Activated CD4-positive, alpha-beta T cell treated with anti-CD3 and anti-CD28 coated beads, Interleukin-2, amount 50 U/mL, for 16 hours (primary cell): Measurements from ENCODE around the gene CLMN.

Experiments used
- DNase-seq: peaks from one replicate; pipeline ENCODE4 v3.0.0-alpha.2; 2020

CLMN gene

GRCh38 chr14:95237121-95237957 is 82.4 kb downstream of the CLMN start:
- no peak for DNase-seq

GRCh38 chr14:95236221-95236620 is 83.5 kb downstream of the CLMN start:
- no peak for DNase-seq

- DNase-seq, result no peak
These were observed 83.9 kb downstream of the CLMN start for GRCh38 chr14:95235767-95236166.

- DNase-seq, result no peak
These were observed 84.4 kb downstream of the CLMN start for GRCh38 chr14:95235351-95235750.

GRCh38 chr14:95234426-95234825 is 85.3 kb downstream of the CLMN start:
- DNase-seq, result no peak

- DNase-seq, result no peak
These were observed 85.9 kb downstream of the CLMN start for GRCh38 chr14:95233702-95234241.

GRCh38 chr14:95232894-95233584 is 86.7 kb downstream of the CLMN start:
- no peak for DNase-seq

GRCh38 chr14:95231966-95232633 is 87.6 kb downstream of the CLMN start:
- no peak for DNase-seq

GRCh38 chr14:95229749-95230148 is 90.0 kb downstream of the CLMN start:
- no peak for DNase-seq

- DNase-seq, result no peak
These were observed 91.5 kb downstream of the CLMN start for GRCh38 chr14:95228240-95228639.

GRCh38 chr14:95227279-95227860 is 92.3 kb downstream of the CLMN start:
- no peak for DNase-seq

GRCh38 chr14:95226801-95227200 is 92.9 kb downstream of the CLMN start:
- no peak for DNase-seq

GRCh38 chr14:95225251-95225887 is 94.3 kb downstream of the CLMN start:
- DNase-seq, result no peak

GRCh38 chr14:95222870-95223398 is 96.8 kb downstream of the CLMN start:
- DNase-seq, result no peak

GRCh38 chr14:95222151-95222631 is 97.5 kb downstream of the CLMN start:
- DNase-seq, result no peak

GRCh38 chr14:95221531-95221930 is 98.2 kb downstream of the CLMN start:
- DNase-seq, result no peak

- no peak for DNase-seq
These were observed 99.0 kb downstream of the CLMN start for GRCh38 chr14:95220663-95221231.

- DNase-seq, result no peak
These were observed 101.1 kb downstream of the CLMN start for GRCh38 chr14:95218472-95219193.

- no peak for DNase-seq
These were observed 101.7 kb downstream of the CLMN start for GRCh38 chr14:95218006-95218405.

GRCh38 chr14:95217391-95217900 is 102.3 kb downstream of the CLMN start:
- no peak for DNase-seq

- no peak for DNase-seq
These were observed 103.7 kb downstream of the CLMN start for GRCh38 chr14:95216008-95216407.
